Breast epithelium (tissue), 4 donors: ENCODE measurements around the gene TCP10L. TPM values are rescaled to one million over a fixed set of nuclear protein-coding genes. Genes with fewer than 3 reads are reported as not detected.

ENCODE experiments used
- DNase-seq, 2 donors: peaks; one replicate each; pipeline ENCODE4 v3.0.0-alpha.2; 2019; ENCODE audit warnings: low spot score in 2 of 2
- H3K27ac ChIP-seq, 2 donors: fragments of 200-600 bp; sonication (generic) in 1 of 2; one replicate each; pipeline ENCODE4 v1.5.1; 2016 to 2019; ENCODE audit warnings: mild to moderate bottlenecking in 1 of 2
- H3K27me3 ChIP-seq, 2 donors: fragments of 200-600 bp; sonication (generic) in 1 of 2; one replicate each; pipeline versions ENCODE4 v1.5.1 to v1.6.0; 2017 to 2019; ENCODE audit warnings: control low read depth in 1 of 2, mild to moderate bottlenecking in 1 of 2
- H3K36me3 ChIP-seq: fragments of 200-600 bp; one replicate; pipeline ENCODE4 v1.5.1; 2019
- H3K4me1 ChIP-seq, 2 donors: fragments of 200-600 bp; sonication (generic); one replicate each; pipeline ENCODE4 v1.5.1; 2016 to 2019; ENCODE audit warnings: control low read depth in 1 of 2
- H3K4me3 ChIP-seq, 3 donors: fragments of 200-600 bp; sonication (generic); 1 replicate in 2 of 3; 2 replicates in 1 of 3; pipeline ENCODE4 v1.5.1; 2016 to 2019; ENCODE audit warnings: mild to moderate bottlenecking in 3 of 3, moderate library complexity in 2 of 3
- H3K9me3 ChIP-seq, 2 donors: fragments of 200-600 bp; sonication (generic) in 1 of 2; one replicate each; pipeline ENCODE4 v1.5.1; 2016 to 2019; ENCODE audit warnings: control low read depth in 1 of 2
- CTCF ChIP-seq, 3 donors: fragments of 450-650 bp; IDR thresholded peaks; one replicate each; pipeline ENCODE4 v1.5.1; 2016 to 2017; ENCODE audit warnings: antibody characterized with exemption in 3 of 3, mild to moderate bottlenecking in 3 of 3, moderate library complexity in 3 of 3
- POLR2A ChIP-seq: fragments of 450-650 bp; IDR thresholded peaks from one replicate; pipeline ENCODE4 v1.6.1; 2016; ENCODE audit warnings: antibody characterized with exemption, mild to moderate bottlenecking, moderate library complexity
- POLR2AphosphoS5 ChIP-seq, 3 donors: sonication (generic); formaldehyde crosslinking; IDR thresholded peaks; one replicate each; pipeline ENCODE4 v1.6.1; 2017; ENCODE audit warnings: antibody characterized with exemption in 3 of 3
- intact Hi-C: fragments of 100-400 bp; cut with DNase I; formaldehyde crosslinking; loops from one replicate; pipeline ENCODE4 v1.15.1; 2023; ENCODE audit warnings: low total_unique reads
- total RNA-seq, 3 donors: library from RNA; depleted of rRNA; stranded (reverse); fragments of >200 nt; gene quantifications; one replicate each; pipeline ENCODE4 v1.1.0, GENCODE V29; 2016

The TCP10L gene
- total RNA-seq, 3 donors from 2014 or later = 0.48 to 0.73 (median 0.66) TPM

GRCh38 chr21:32604464-32604863 is 19.1 kb upstream of the TCP10L start:
- Histone ChIP-seq H3K4me3 (no peak overlapping the region), H3K36me3 (peaks cover 10% of the 10 kb centered on the region), H3K27ac (no peak overlapping the region), H3K4me1 (no peaks in the 10 kb centered on the region), H3K27me3 (no peaks in the 10 kb centered on the region), H3K9me3 (no peaks in the 10 kb centered on the region)
- TF ChIP-seq POLR2A (no peak), CTCF (IDR thresholded peaks at IDR 0.05) (no peak), POLR2AphosphoS5 (IDR thresholded peaks at IDR 0.05) (no peak)
- no peak for DNase-seq
- intact Hi-C loops = loop anchor here (10.0 kb wide), 1 partner anchor 200 kb away; no protein-coding TSS in a partner anchor

GRCh38 chr21:32603131-32603530 is 17.8 kb upstream of the TCP10L start:
- DNase-seq = no peak
- intact Hi-C loops = loop anchor here (10.0 kb wide), 1 partner anchor 198 kb away; no protein-coding TSS in a partner anchor
- Histone ChIP-seq H3K4me3 (no peak overlapping the region), H3K4me1 (no peaks in the 10 kb centered on the region), H3K27me3 (no peaks in the 10 kb centered on the region), H3K27ac (no peak overlapping the region), H3K9me3 (no peaks in the 10 kb centered on the region), H3K36me3 (peaks cover 10% of the 10 kb centered on the region)
- TF ChIP-seq POLR2AphosphoS5 (IDR thresholded peaks at IDR 0.05) (no peak), POLR2A (no peak), CTCF (IDR thresholded peaks at IDR 0.05) (no peak)

DNA sequence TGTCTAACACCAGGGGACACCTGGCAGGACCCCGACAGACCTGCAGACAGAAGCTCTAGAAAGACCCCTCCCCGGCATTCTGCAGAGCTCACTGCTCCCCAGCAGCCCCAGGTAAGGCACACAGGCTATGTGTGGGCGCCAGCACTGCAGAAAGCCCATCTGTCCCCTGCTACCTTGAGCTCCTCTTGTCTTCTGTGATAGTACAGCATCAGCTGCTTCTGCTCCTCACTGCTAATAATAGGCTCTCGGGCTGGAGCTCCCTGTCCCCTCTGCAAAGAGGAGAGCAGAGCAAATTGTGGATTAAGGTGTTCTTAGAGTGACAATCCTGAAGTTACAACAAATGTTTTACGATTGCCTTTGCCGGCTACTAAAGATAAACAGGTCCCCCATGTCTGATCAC is 16.8 kb upstream of the TCP10L start:
- Histone ChIP-seq H3K4me1 (no peaks in the 10 kb centered on the region), H3K27me3 (no peaks in the 10 kb centered on the region), H3K36me3 (peaks cover 10% of the 10 kb centered on the region), H3K9me3 (no peaks in the 10 kb centered on the region), H3K27ac (no peak overlapping the region), H3K4me3 (no peak overlapping the region)
- no peak for DNase-seq
- no peak for TF ChIP-seq POLR2A
- TF ChIP-seq CTCF (IDR thresholded peaks at IDR 0.05) = no peak
- TF ChIP-seq POLR2AphosphoS5 (IDR thresholded peaks at IDR 0.05) = no peak
- intact Hi-C loops = loop anchor here (10.0 kb wide), 1 partner anchor 197 kb away; no protein-coding TSS in a partner anchor

- H3K36me3 ChIP-seq = peaks cover 5% of the 10 kb centered on the region
- no peak for TF ChIP-seq CTCF (IDR thresholded peaks at IDR 0.05)
- TF ChIP-seq POLR2AphosphoS5 (IDR thresholded peaks at IDR 0.05) = no peak
- TF ChIP-seq POLR2A = no peak
- H3K9me3 ChIP-seq = no peaks in the 10 kb centered on the region
- DNase-seq = no peak
- no peaks in the 10 kb centered on the region for H3K27me3 ChIP-seq
- H3K27ac ChIP-seq = no peak overlapping the region
- H3K4me1 ChIP-seq = no peaks in the 10 kb centered on the region
- intact Hi-C loops = no loop called here
- no peak overlapping the region for H3K4me3 ChIP-seq
Observed at GRCh38 chr21:32599526-32599925, 14.2 kb upstream of the TCP10L start.

GRCh38 chr21:32599091-32599490 is 13.8 kb upstream of the TCP10L start:
- DNase-seq = no peak
- no peak overlapping the region for H3K4me3 ChIP-seq
- H3K27me3 ChIP-seq = no peaks in the 10 kb centered on the region
- peaks cover under 1% of the 10 kb centered on the region for H3K36me3 ChIP-seq
- no peak for TF ChIP-seq POLR2AphosphoS5 (IDR thresholded peaks at IDR 0.05)
- no peak for TF ChIP-seq POLR2A
- TF ChIP-seq CTCF (IDR thresholded peaks at IDR 0.05) = no peak
- H3K4me1 ChIP-seq = no peaks in the 10 kb centered on the region
- no peak overlapping the region for H3K27ac ChIP-seq
- no peaks in the 10 kb centered on the region for H3K9me3 ChIP-seq
- intact Hi-C loops = no loop called here
